ENCODE measurements around the gene TRIM63.

TRIM63 gene

GRCh38 chr1:26050248-26050640 lies 17.2 kb downstream of the TRIM63 start:
- no peak overlapping the region for H3K4me3 ChIP-seq (ENCODE audit: low read depth, low read length)
- in situ Hi-C loops (cut with HindIII; ENCODE audit: low sequenced_read_pairs) = no loop called here
- no peak for TF ChIP-seq CTCF (IDR thresholded peaks at IDR 0.05; ENCODE audit: low read depth, low read length)
- DNase-seq (ENCODE audit: low read depth, low spot score) = no peak

GRCh38 chr1:26049531-26050247 lies 17.7 kb downstream of the TRIM63 start:
- H3K4me3 ChIP-seq (ENCODE audit: low read depth, low read length) = no peak overlapping the region
- in situ Hi-C loops (cut with HindIII; ENCODE audit: low sequenced_read_pairs) = no loop called here
- TF ChIP-seq CTCF (IDR thresholded peaks at IDR 0.05; ENCODE audit: low read depth, low read length) = no peak
- DNase-seq (ENCODE audit: low read depth, low spot score) = no peak

- in situ Hi-C loops (cut with HindIII; ENCODE audit: low sequenced_read_pairs) = no loop called here
Measured at GRCh38 chr1:26047278-26047874, 20.1 kb downstream of the TRIM63 start.

GRCh38 chr1:26046246-26047095 lies 21.0 kb downstream of the TRIM63 start:
- no peak for TF ChIP-seq CTCF (IDR thresholded peaks at IDR 0.05; ENCODE audit: low read depth, low read length)
- no peak overlapping the region for H3K4me3 ChIP-seq (ENCODE audit: low read depth, low read length)

More at GRCh38 chr1:26047278-26047874, 20.1 kb downstream of the TRIM63 start:
- DNase-seq (ENCODE audit: low read depth, low spot score) = no peak
- TF ChIP-seq CTCF (IDR thresholded peaks at IDR 0.05; ENCODE audit: low read depth, low read length) = no peak
- no peak overlapping the region for H3K4me3 ChIP-seq (ENCODE audit: low read depth, low read length)

GRCh38 chr1:26045722-26046245 lies 21.6 kb downstream of the TRIM63 start, which contains the start of gene SLC30A2:
Gene SLC30A2 (minus strand): TSS chr1:26046118. CDS start chr1:26045896, 222 bp downstream.
- DNase-seq (ENCODE audit: low read depth, low spot score) = no peak
- no peak for TF ChIP-seq CTCF (IDR thresholded peaks at IDR 0.05; ENCODE audit: low read depth, low read length)
- in situ Hi-C loops (cut with HindIII; ENCODE audit: low sequenced_read_pairs) = no loop called here
- no peak within 1 kb of the TSS for H3K4me3 ChIP-seq (ENCODE audit: low read depth, low read length)

More at GRCh38 chr1:26046246-26047095, 21.0 kb downstream of the TRIM63 start:
- in situ Hi-C loops (cut with HindIII; ENCODE audit: low sequenced_read_pairs) = no loop called here
- DNase-seq (ENCODE audit: low read depth, low spot score) = no peak

All from astrocyte of the spinal cord (primary cell).